Breast epithelium (tissue), 4 donors: ENCODE measurements around the gene LPP. TPM values are rescaled to one million over a fixed set of nuclear protein-coding genes. Genes with fewer than 3 reads are reported as not detected.

Experiments
- DNase-seq, 2 donors: peaks; one replicate each; pipeline ENCODE4 v3.0.0-alpha.2; 2019; ENCODE audit warnings: low spot score in 2 of 2
- H3K27ac ChIP-seq, 2 donors: fragments of 200-600 bp; sonication (generic) in 1 of 2; one replicate each; pipeline ENCODE4 v1.5.1; 2016 to 2019; ENCODE audit warnings: mild to moderate bottlenecking in 1 of 2
- H3K27me3 ChIP-seq, 2 donors: fragments of 200-600 bp; sonication (generic) in 1 of 2; one replicate each; pipeline versions ENCODE4 v1.5.1 to v1.6.0; 2017 to 2019; ENCODE audit warnings: control low read depth in 1 of 2, mild to moderate bottlenecking in 1 of 2
- H3K36me3 ChIP-seq: fragments of 200-600 bp; one replicate; pipeline ENCODE4 v1.5.1; 2019
- H3K4me1 ChIP-seq, 2 donors: fragments of 200-600 bp; sonication (generic); one replicate each; pipeline ENCODE4 v1.5.1; 2016 to 2019; ENCODE audit warnings: control low read depth in 1 of 2
- H3K4me3 ChIP-seq, 3 donors: fragments of 200-600 bp; sonication (generic); 1 replicate in 2 of 3; 2 replicates in 1 of 3; pipeline ENCODE4 v1.5.1; 2016 to 2019; ENCODE audit warnings: mild to moderate bottlenecking in 3 of 3, moderate library complexity in 2 of 3
- H3K9me3 ChIP-seq, 2 donors: fragments of 200-600 bp; sonication (generic) in 1 of 2; one replicate each; pipeline ENCODE4 v1.5.1; 2016 to 2019; ENCODE audit warnings: control low read depth in 1 of 2
- CTCF ChIP-seq, 3 donors: fragments of 450-650 bp; IDR thresholded peaks; one replicate each; pipeline ENCODE4 v1.5.1; 2016 to 2017; ENCODE audit warnings: antibody characterized with exemption in 3 of 3, mild to moderate bottlenecking in 3 of 3, moderate library complexity in 3 of 3
- POLR2A ChIP-seq: fragments of 450-650 bp; IDR thresholded peaks from one replicate; pipeline ENCODE4 v1.6.1; 2016; ENCODE audit warnings: antibody characterized with exemption, mild to moderate bottlenecking, moderate library complexity
- POLR2AphosphoS5 ChIP-seq, 3 donors: sonication (generic); formaldehyde crosslinking; IDR thresholded peaks; one replicate each; pipeline ENCODE4 v1.6.1; 2017; ENCODE audit warnings: antibody characterized with exemption in 3 of 3
- intact Hi-C: fragments of 100-400 bp; cut with DNase I; formaldehyde crosslinking; loops from one replicate; pipeline ENCODE4 v1.15.1; 2023; ENCODE audit warnings: low total_unique reads
- total RNA-seq, 3 donors: library from RNA; depleted of rRNA; stranded (reverse); fragments of >200 nt; gene quantifications; one replicate each; pipeline ENCODE4 v1.1.0, GENCODE V29; 2016

Gene LPP
- total RNA-seq, 3 donors from 2014 or later = 135 to 183 (median 147) TPM

- TF ChIP-seq CTCF (IDR thresholded peaks at IDR 0.05) = no peak
- TF ChIP-seq POLR2AphosphoS5 (IDR thresholded peaks at IDR 0.05) = no peak
- no peak for TF ChIP-seq POLR2A
- Histone ChIP-seq H3K27ac (no peak overlapping the region), H3K36me3 (no peaks in the 10 kb centered on the region), H3K9me3 (no peaks in the 10 kb centered on the region), H3K4me3 (no peak overlapping the region), H3K27me3 (no peaks in the 10 kb centered on the region), H3K4me1 (peaks cover 0 to 9% of the 10 kb centered on the region in 2 donors)
- no peak for DNase-seq
- intact Hi-C loops = no loop called here
These were observed 435.1 kb downstream of the LPP start for GRCh38 chr3:188589071-188589470.

GRCh38 chr3:188589771-188590170, 435.8 kb downstream of the LPP start:
- H3K36me3 ChIP-seq = no peaks in the 10 kb centered on the region
- no peaks in the 10 kb centered on the region for H3K9me3 ChIP-seq
- no peak for DNase-seq
- H3K27me3 ChIP-seq = no peaks in the 10 kb centered on the region
- intact Hi-C loops = no loop called here
- peaks cover 0 to 7% of the 10 kb centered on the region in 2 donors for H3K4me1 ChIP-seq
- no peak overlapping the region for H3K4me3 ChIP-seq
- H3K27ac ChIP-seq = no peak overlapping the region
- TF ChIP-seq CTCF (IDR thresholded peaks at IDR 0.05) (no peak), POLR2AphosphoS5 (IDR thresholded peaks at IDR 0.05) (no peak), POLR2A (no peak)

- no peak for TF ChIP-seq POLR2AphosphoS5 (IDR thresholded peaks at IDR 0.05)
- no peak for TF ChIP-seq POLR2A
- TF ChIP-seq CTCF (IDR thresholded peaks at IDR 0.05) = no peak
- no peak overlapping the region for H3K27ac ChIP-seq
- H3K27me3 ChIP-seq = no peaks in the 10 kb centered on the region
- no peak for DNase-seq
- H3K4me1 ChIP-seq = peaks cover 0 to 7% of the 10 kb centered on the region in 2 donors
- no peaks in the 10 kb centered on the region for H3K36me3 ChIP-seq
- intact Hi-C loops = no loop called here
- H3K4me3 ChIP-seq = no peak overlapping the region
- no peaks in the 10 kb centered on the region for H3K9me3 ChIP-seq
These were observed 436.6 kb downstream of the LPP start for GRCh38 chr3:188590557-188590956.

- intact Hi-C loops = no loop called here
- no peaks in the 10 kb centered on the region for H3K27me3 ChIP-seq
- no peak for TF ChIP-seq POLR2A
- TF ChIP-seq CTCF (IDR thresholded peaks at IDR 0.05) = no peak
- no peak for TF ChIP-seq POLR2AphosphoS5 (IDR thresholded peaks at IDR 0.05)
- H3K4me3 ChIP-seq = no peak overlapping the region
- peaks cover 0 to 7% of the 10 kb centered on the region in 2 donors for H3K4me1 ChIP-seq
- DNase-seq = peak in 1 of 2 donors; percentile 32
- H3K27ac ChIP-seq = peak overlapping the region; percentile 33 to 57
- H3K36me3 ChIP-seq = no peaks in the 10 kb centered on the region
- H3K9me3 ChIP-seq = no peaks in the 10 kb centered on the region
These were observed 440.2 kb downstream of the LPP start for GRCh38 chr3:188594139-188594538.

- Histone ChIP-seq H3K27ac (no peak overlapping the region), H3K36me3 (no peaks in the 10 kb centered on the region), H3K4me3 (no peak overlapping the region), H3K4me1 (peaks cover 0 to 7% of the 10 kb centered on the region in 2 donors), H3K9me3 (no peaks in the 10 kb centered on the region), H3K27me3 (no peaks in the 10 kb centered on the region)
- no peak for DNase-seq
- intact Hi-C loops = no loop called here
- no peak for TF ChIP-seq POLR2AphosphoS5 (IDR thresholded peaks at IDR 0.05)
- no peak for TF ChIP-seq POLR2A
- TF ChIP-seq CTCF (IDR thresholded peaks at IDR 0.05) = no peak
These were observed 442.0 kb downstream of the LPP start for GRCh38 chr3:188595890-188596376.
